Urinary bladder (tissue), 4 donors: ENCODE data around the gene FKBP7. TPM values are rescaled to one million over a fixed set of nuclear protein-coding genes. Genes with fewer than 3 reads are reported as not detected.

ENCODE experiments used
- DNase-seq: peaks from one replicate; pipeline ENCODE4 v3.0.0-alpha.2; 2015; ENCODE audit errors: extremely low spot score
- H3K27ac ChIP-seq: one replicate; pipeline ENCODE4 v1.5.1; 2013; ENCODE audit warnings: low read depth, mild to moderate bottlenecking, moderate library complexity
- H3K36me3 ChIP-seq: one replicate; pipeline ENCODE4 v1.6.1; 2013; ENCODE audit warnings: mild to moderate bottlenecking, moderate library complexity; ENCODE audit not compliant: insufficient read depth
- H3K4me1 ChIP-seq: one replicate; pipeline ENCODE4 v1.6.1; 2013; ENCODE audit warnings: mild to moderate bottlenecking, moderate library complexity; ENCODE audit not compliant: insufficient read depth
- H3K4me3 ChIP-seq: one replicate; pipeline ENCODE4 v1.5.1; 2013; ENCODE audit warnings: low read depth, low read length
- WGBS: extraction: QIAGEN DNeasy Blood & Tissue Kit; methylation state at CpG from one replicate; pipeline ENCODE4 v1.1.7; 2013; 5-methylcytosine and 5-hydroxymethylcytosine counted together
- polyA plus RNA-seq: library from polyadenylated mRNA; stranded (reverse); fragments of 200-250 nt; gene quantifications from one replicate; pipeline ENCODE4 v1.2.3, GENCODE V29; 2013
- total RNA-seq: library from RNA; depleted of rRNA; stranded (reverse); fragments of >200 nt; gene quantifications from one replicate; pipeline ENCODE4 v1.2.3, GENCODE V29; 2014
- donor health status: healthy with polysubstance abuse.
- donor health status: healthy.

The FKBP7 gene
- total and polyA plus RNA-seq, 2 donors, result 28.1 to 124 TPM

DNA sequence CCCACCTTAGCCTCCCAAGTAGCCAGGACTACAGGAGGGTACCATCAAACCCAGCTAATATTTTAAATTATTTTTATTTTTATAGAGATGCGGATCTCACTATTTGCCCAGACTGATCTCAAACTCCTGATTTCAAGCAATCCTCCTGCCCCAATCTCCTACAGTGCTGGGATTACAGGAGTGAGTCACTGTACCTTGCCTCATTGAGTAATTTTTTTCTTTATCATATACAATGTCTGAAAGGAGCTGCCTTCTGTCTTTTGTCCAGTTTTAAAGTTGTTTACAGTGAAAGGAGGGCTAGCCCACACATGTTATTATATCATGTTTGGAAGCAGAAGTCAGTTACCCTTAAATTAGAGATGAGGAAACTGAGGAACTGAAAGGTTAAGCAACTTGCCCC, 60.0 kb downstream of the FKBP7 start:
- WGBS, result 93% methylated on average over 1 of the region's 1 CpG
- Histone ChIP-seq H3K27ac (no peak overlapping the region), H3K4me1 (no peaks in the 10 kb centered on the region), H3K4me3 (no peak overlapping the region), H3K36me3 (no peaks in the 10 kb centered on the region)
- DNase-seq, result no peak

GRCh38 chr2:178417916-178418315, 60.5 kb downstream of the FKBP7 start:
- DNase-seq, result no peak
- Histone ChIP-seq H3K4me3 (no peak overlapping the region), H3K27ac (no peak overlapping the region), H3K36me3 (no peaks in the 10 kb centered on the region), H3K4me1 (no peaks in the 10 kb centered on the region)
- WGBS, result 88% methylated on average over 3 of the region's 3 CpGs

DNA sequence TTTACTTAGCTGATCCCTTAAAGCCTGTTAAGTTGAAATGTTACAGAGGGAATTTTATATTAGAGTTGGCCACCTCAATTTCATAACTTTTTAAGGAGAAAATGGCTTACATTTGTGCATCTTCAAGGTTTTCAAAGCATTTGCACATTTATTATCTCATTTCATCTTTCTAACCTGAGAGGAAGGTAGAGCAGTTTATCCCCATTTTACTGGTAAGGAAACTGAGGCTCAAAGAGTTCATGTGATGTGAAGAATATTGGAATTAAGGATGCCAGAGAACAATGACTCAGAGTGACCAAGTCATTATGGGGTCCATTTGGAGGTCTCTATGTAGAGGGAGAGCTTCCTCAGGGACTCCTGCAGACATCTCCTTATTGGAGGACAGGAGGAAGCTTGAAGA, 62.4 kb downstream of the FKBP7 start:
- Histone ChIP-seq H3K4me3 (no peak overlapping the region), H3K36me3 (no peaks in the 10 kb centered on the region), H3K27ac (no peak overlapping the region), H3K4me1 (no peaks in the 10 kb centered on the region)
- DNase-seq, result no peak

GRCh38 chr2:178414266-178415247, 63.8 kb downstream of the FKBP7 start:
- peak; percentile 73 for DNase-seq
- peak overlapping the region; percentile 55 for H3K4me3 ChIP-seq
- H3K4me1 ChIP-seq, result no peaks in the 10 kb centered on the region
- no peaks in the 10 kb centered on the region for H3K36me3 ChIP-seq
- WGBS, result 15% methylated on average over 21 of the region's 21 CpGs
- peak overlapping the region; percentile 95 for H3K27ac ChIP-seq

Other genes with a start within 250 kb of the FKBP7 start
- 63.9 TPM for gene PRKRA, start 27.4 kb downstream of the FKBP7 start, total RNA-seq
- 57.8 TPM for gene PRKRA, start 27.4 kb downstream of the FKBP7 start, polyA plus RNA-seq
- gene PJVK, start 27.2 kb downstream of the FKBP7 start, total RNA-seq, result 10.9 TPM
- gene PJVK, start 27.2 kb downstream of the FKBP7 start, polyA plus RNA-seq, result 2.8 TPM
- 20.2 TPM for gene PLEKHA3, start 1.9 kb upstream of the FKBP7 start, total RNA-seq
- 15.0 TPM for gene PLEKHA3, start 1.9 kb upstream of the FKBP7 start, polyA plus RNA-seq